GM23248 (cell line): ENCODE measurements around the gene PTPN1. TPM values are rescaled to one million over a fixed set of nuclear protein-coding genes. Genes with fewer than 3 reads are reported as not detected.

Source experiments
- DNase-seq: peaks from one replicate; pipeline ENCODE4 v3.0.0-alpha.2; 2015
- H2AFZ ChIP-seq: fragments of 200-600 bp; sonication (generic); 2 replicates; pipeline ENCODE4 v1.6.1; 2016; ENCODE audit warnings: antibody characterized with exemption
- H3F3A ChIP-seq: fragments of 200-600 bp; sonication (generic); 2 replicates; pipeline ENCODE4 v1.6.1; 2016; ENCODE audit warnings: mild to moderate bottlenecking, antibody characterized with exemption, mixed run types; ENCODE audit not compliant: insufficient read depth
- H3K27ac ChIP-seq: fragments of 200-600 bp; sonication (generic); 2 replicates; pipeline ENCODE4 v1.5.1; 2016; ENCODE audit warnings: mild to moderate bottlenecking
- H3K27me3 ChIP-seq: fragments of 200-600 bp; sonication (generic); replicated peaks from 2 replicates; pipeline ENCODE4 v1.6.1; 2016; ENCODE audit warnings: mild to moderate bottlenecking; ENCODE audit not compliant: insufficient read depth
- H3K36me3 ChIP-seq: fragments of 200-600 bp; sonication (generic); 2 replicates; pipeline ENCODE4 v1.6.1; 2016; ENCODE audit warnings: low read depth, mild to moderate bottlenecking
- H3K4me1 ChIP-seq: fragments of 200-600 bp; sonication (generic); 2 replicates; pipeline ENCODE4 v1.6.1; 2016; ENCODE audit warnings: mild to moderate bottlenecking; ENCODE audit not compliant: insufficient read depth
- H3K4me2 ChIP-seq: fragments of 200-600 bp; sonication (generic); one replicate; pipeline ENCODE4 v1.6.1; 2016; ENCODE audit warnings: mild to moderate bottlenecking; ENCODE audit not compliant: unreplicated experiment
- H3K4me3 ChIP-seq: fragments of 200-600 bp; sonication (generic); 2 replicates; pipeline ENCODE4 v1.5.1; 2016; ENCODE audit warnings: mild to moderate bottlenecking
- H3K79me2 ChIP-seq: fragments of 200-600 bp; sonication (generic); 2 replicates; pipeline ENCODE4 v1.6.1; 2016; ENCODE audit warnings: mild to moderate bottlenecking; ENCODE audit not compliant: insufficient read depth
- H3K9ac ChIP-seq: fragments of 200-600 bp; sonication (generic); 2 replicates; pipeline ENCODE4 v1.6.1; 2016; ENCODE audit warnings: mild to moderate bottlenecking
- H3K9me2 ChIP-seq: fragments of 200-600 bp; sonication (generic); 2 replicates; pipeline ENCODE4 v1.6.1; 2016; ENCODE audit warnings: mixed run types, mild to moderate bottlenecking, moderate library complexity; ENCODE audit not compliant: insufficient read depth
- H3K9me3 ChIP-seq: fragments of 200-600 bp; sonication (generic); one replicate; pipeline ENCODE4 v1.6.1; 2017; ENCODE audit warnings: low read depth
- H4K20me1 ChIP-seq: fragments of 200-600 bp; sonication (generic); 2 replicates; pipeline ENCODE4 v1.6.0; 2016; ENCODE audit not compliant: insufficient read depth
- EZH2 ChIP-seq: fragments of 200-600 bp; sonication (generic); IDR thresholded peaks from 2 replicates; pipeline ENCODE4 v1.6.1; 2018; ENCODE audit warnings: antibody characterized with exemption, mild to moderate bottlenecking; ENCODE audit not compliant: insufficient read depth, poor library complexity, severe bottlenecking
- EZH2phosphoT487 ChIP-seq: fragments of 200-600 bp; sonication (generic); IDR thresholded peaks from 2 replicates; pipeline ENCODE4 v1.6.1; 2018; ENCODE audit warnings: antibody characterized with exemption, moderate library complexity, mild to moderate bottlenecking, low read depth; ENCODE audit not compliant: insufficient read depth
- WGBS, 2 experiments: methylation state at CpG; one replicate each; pipeline ENCODE4 v1.1.6; 2015 to 2017; ENCODE audit warnings: low lambda C conversion rate in 2 of 2, low coverage in 1 of 2; ENCODE audit errors: missing lambda C conversion rate in 2 of 2; 5-methylcytosine and 5-hydroxymethylcytosine counted together
- in situ Hi-C: fragments of 300-500 bp; cut with MboI; formaldehyde crosslinking; loops from 2 replicates; pipeline ENCODE4 v1.15.0; 2020
- polyA plus RNA-seq: library from polyadenylated mRNA; unstranded; fragments of >200 nt; fragmentation: Nextera tagmentation; extraction: Ambion mirVana; gene quantifications from 2 replicates; pipeline ENCODE4 v1.2.1, GENCODE V29; 2016
- total RNA-seq: library from RNA; depleted of rRNA; stranded (reverse); fragments of >200 nt; shearing (Covaris generic); gene quantifications from 2 replicates; pipeline ENCODE4 v1.2.3, GENCODE V29; 2014

Gene PTPN1
- total and polyA plus RNA-seq, 2 experiments from 2014 or later = 18.9 to 22.8 TPM

- Histone ChIP-seq H3K4me3 (peak overlapping the region; percentile 51), H3K4me2 (no peak overlapping the region), H4K20me1 (no peaks in the 10 kb centered on the region), H3K9me2 (no peaks in the 10 kb centered on the region), H3F3A (peaks cover 3% of the 10 kb centered on the region; the same call in 1 of the 2 replicates), H3K9me3 (no peaks in the 10 kb centered on the region), H3K27ac (no peak overlapping the region), H3K9ac (no peak overlapping the region), H3K4me1 (no peaks in the 10 kb centered on the region), H2AFZ (peak overlapping the region; percentile 77), H3K27me3 (no peaks in the 10 kb centered on the region), H3K36me3 (no peaks in the 10 kb centered on the region), H3K79me2 (no peaks in the 10 kb centered on the region)
- TF ChIP-seq EZH2phosphoT487 (no peak), EZH2 (no peak)
- no peak for DNase-seq
- 66 to 68% methylated on average over 14 of the region's 14 CpGs for WGBS, 2 experiments
- in situ Hi-C loops = loop anchor here (5.0 kb wide), 1 partner anchor 278 kb away; no protein-coding TSS in a partner anchor
These were observed 45.2 kb upstream of the PTPN1 start for GRCh38 chr20:50464725-50465650.

DNA sequence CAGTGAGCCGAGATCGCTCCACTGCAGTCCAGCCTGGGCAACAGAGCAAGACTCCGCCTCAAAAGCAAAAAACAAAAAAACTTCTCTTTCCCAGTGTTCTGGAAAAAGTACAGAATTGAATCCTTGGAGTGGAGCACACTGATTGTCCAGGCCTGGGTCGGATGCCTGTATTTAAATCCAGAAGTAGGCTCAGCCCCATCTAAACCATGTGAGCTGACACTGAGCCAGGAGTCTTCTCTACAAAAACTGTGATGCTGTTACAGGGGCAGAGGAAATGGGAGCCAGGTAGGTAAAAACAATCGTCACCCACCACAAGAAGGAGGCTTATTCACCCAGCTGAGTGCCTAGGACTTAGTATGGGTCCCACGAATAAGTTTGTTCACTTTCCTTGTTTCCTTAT, 43.0 kb upstream of the PTPN1 start:
- H3K36me3 ChIP-seq = no peaks in the 10 kb centered on the region
- no peaks in the 10 kb centered on the region for H4K20me1 ChIP-seq
- H3K79me2 ChIP-seq = no peaks in the 10 kb centered on the region
- no peak overlapping the region for H3K4me2 ChIP-seq
- no peak for DNase-seq
- peaks cover 3% of the 10 kb centered on the region; the same call in 1 of the 2 replicates for H3F3A ChIP-seq
- no peaks in the 10 kb centered on the region for H3K9me3 ChIP-seq
- TF ChIP-seq EZH2 = no peak
- TF ChIP-seq EZH2phosphoT487 = no peak
- H3K9me2 ChIP-seq = no peaks in the 10 kb centered on the region
- no peaks in the 10 kb centered on the region for H3K4me1 ChIP-seq
- no peak overlapping the region for H3K9ac ChIP-seq
- in situ Hi-C loops = no loop called here
- no peak overlapping the region for H3K4me3 ChIP-seq
- H3K27ac ChIP-seq = no peak overlapping the region
- no peaks in the 10 kb centered on the region for H3K27me3 ChIP-seq
- 38 to 50% methylated on average over 6 of the region's 6 CpGs for WGBS, 2 experiments
- H2AFZ ChIP-seq = no peak overlapping the region

DNA sequence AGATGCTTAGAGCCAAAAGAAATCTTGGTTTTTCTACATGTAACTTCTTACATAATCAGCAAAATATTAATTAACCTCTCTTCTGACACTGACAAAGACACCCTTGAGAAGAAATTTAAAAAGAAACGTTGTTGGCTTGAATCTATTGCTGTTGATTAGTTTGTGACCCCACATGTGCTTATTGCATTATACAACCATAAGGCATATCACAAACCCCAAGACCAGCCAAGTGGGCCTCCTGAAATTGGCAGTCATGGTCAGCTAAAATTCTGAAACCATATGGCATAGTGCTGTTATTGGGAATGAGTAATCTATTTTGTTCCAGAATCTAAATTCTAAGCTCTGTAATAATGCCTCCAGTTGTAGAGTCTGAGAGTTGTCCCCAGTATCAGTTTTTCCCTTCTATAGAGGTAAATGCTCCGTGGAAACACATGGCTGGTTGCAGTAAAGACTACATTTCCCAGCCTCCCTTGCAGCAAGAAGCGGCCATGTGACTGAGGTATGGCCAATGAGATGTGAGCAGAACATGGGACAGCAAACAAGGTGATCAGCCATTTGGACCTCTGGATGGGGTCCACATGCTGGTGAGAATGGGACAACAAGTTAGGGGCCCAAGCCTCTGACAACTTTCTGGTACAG, 42.3 kb upstream of the PTPN1 start:
- Histone ChIP-seq H3K9me2 (no peaks in the 10 kb centered on the region), H3K36me3 (no peaks in the 10 kb centered on the region), H3K4me3 (no peak overlapping the region), H4K20me1 (no peaks in the 10 kb centered on the region), H2AFZ (no peak overlapping the region), H3F3A (peaks cover 3% of the 10 kb centered on the region; the same call in 1 of the 2 replicates), H3K9ac (no peak overlapping the region), H3K79me2 (no peaks in the 10 kb centered on the region), H3K27ac (no peak overlapping the region), H3K4me2 (no peak overlapping the region), H3K27me3 (no peaks in the 10 kb centered on the region), H3K9me3 (no peaks in the 10 kb centered on the region), H3K4me1 (no peaks in the 10 kb centered on the region)
- DNase-seq = peak; percentile 63
- no peak for TF ChIP-seq EZH2phosphoT487
- TF ChIP-seq EZH2 = no peak
- in situ Hi-C loops = no loop called here
- 55 to 56% methylated on average over 3 of the region's 3 CpGs for WGBS, 2 experiments

DNA sequence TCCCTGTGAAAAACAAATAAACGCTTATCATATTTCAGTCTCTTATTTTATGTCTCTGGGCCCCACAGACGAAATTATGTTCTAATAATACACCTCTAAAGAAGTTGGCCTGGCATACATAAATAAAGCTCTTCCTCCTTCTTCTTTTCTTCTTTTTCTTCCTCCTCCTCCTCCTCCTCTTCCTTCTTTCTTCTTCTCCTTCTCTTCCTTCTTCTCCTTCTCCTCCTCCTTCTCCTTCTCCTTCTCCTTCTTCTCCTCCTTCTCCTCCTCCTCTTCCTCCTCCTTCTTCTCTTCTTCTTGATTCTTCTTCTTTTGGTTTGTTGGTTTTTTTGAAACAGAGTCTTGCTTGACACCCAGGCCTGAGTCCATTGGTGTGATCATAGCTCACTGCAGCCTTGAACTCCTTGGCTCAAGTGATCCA, 41.8 kb upstream of the PTPN1 start:
- H2AFZ ChIP-seq = no peak overlapping the region; the same call in 1 of the 2 replicates
- H3K4me3 ChIP-seq = no peak overlapping the region
- no peak for TF ChIP-seq EZH2
- no peak for TF ChIP-seq EZH2phosphoT487
- no peak for DNase-seq
- no peaks in the 10 kb centered on the region for H3K79me2 ChIP-seq
- H3K9me2 ChIP-seq = no peaks in the 10 kb centered on the region
- H3K27ac ChIP-seq = no peak overlapping the region
- H3K9me3 ChIP-seq = no peaks in the 10 kb centered on the region
- H3K27me3 ChIP-seq = no peaks in the 10 kb centered on the region
- no peaks in the 10 kb centered on the region for H3K4me1 ChIP-seq
- 96 to 98% methylated on average over 2 of the region's 2 CpGs for WGBS, 2 experiments
- H3K36me3 ChIP-seq = no peaks in the 10 kb centered on the region
- no peak overlapping the region for H3K4me2 ChIP-seq
- H3F3A ChIP-seq = peaks cover 3% of the 10 kb centered on the region; the same call in 1 of the 2 replicates
- no peaks in the 10 kb centered on the region for H4K20me1 ChIP-seq
- no peak overlapping the region for H3K9ac ChIP-seq
- in situ Hi-C loops = no loop called here
